Measurements from ENCODE around the gene ASB6.
"Not testable (repeated sequence)": the region's sequence is repeated elsewhere in the genome, so short reads cannot be mapped to it uniquely, and the experiment has no call there.

The ASB6 gene

GRCh38 chr9:129604056-129604765, 37.7 kb downstream of the ASB6 start:
- no peak for DNase-seq

- peak; percentile 18 for DNase-seq
These were observed 39.1 kb downstream of the ASB6 start for GRCh38 chr9:129602598-129603415.

GRCh38 chr9:129601082-129601674, 40.8 kb downstream of the ASB6 start:
- DNase-seq = no peak

- no peak for DNase-seq
These were observed 43.8 kb downstream of the ASB6 start for GRCh38 chr9:129598089-129598596.

- no peak for DNase-seq
These were observed 44.4 kb downstream of the ASB6 start for GRCh38 chr9:129597355-129598088.

GRCh38 chr9:129596541-129597331, 45.2 kb downstream of the ASB6 start:
- DNase-seq = no peak

- DNase-seq = peak; percentile 88
These were observed 45.9 kb downstream of the ASB6 start for GRCh38 chr9:129595903-129596540.

- DNase-seq = peak; percentile 52
These were observed 46.6 kb downstream of the ASB6 start for GRCh38 chr9:129595311-129595741.

GRCh38 chr9:129594632-129595031, 47.3 kb downstream of the ASB6 start:
- peak; percentile 44 for DNase-seq

- DNase-seq = not testable (repeated sequence)
These were observed 49.2 kb downstream of the ASB6 start for GRCh38 chr9:129592790-129593189.

GRCh38 chr9:129591916-129592315, 50.0 kb downstream of the ASB6 start:
- DNase-seq = no peak

- no peak for DNase-seq
These were observed 51.5 kb downstream of the ASB6 start for GRCh38 chr9:129590466-129590865.

- DNase-seq = no peak
These were observed 54.3 kb downstream of the ASB6 start for GRCh38 chr9:129587487-129588262.

GRCh38 chr9:129586685-129587084, 55.3 kb downstream of the ASB6 start:
- DNase-seq = no peak

GRCh38 chr9:129586245-129586644, 55.7 kb downstream of the ASB6 start:
- no peak for DNase-seq

GRCh38 chr9:129585352-129585751, 56.6 kb downstream of the ASB6 start:
- no peak for DNase-seq

All from OCI-M1 (cell line).